Smooth muscle cell (in vitro differentiated cells): Measurements from ENCODE around the gene WT1. TPM values are rescaled to one million over a fixed set of nuclear protein-coding genes. Genes with fewer than 3 reads are reported as not detected.

Source experiments
- DNase-seq: peaks from one replicate; lab custom pipeline; 2025; ENCODE audit not compliant: unreplicated experiment; lab: John Stamatoyannopoulos, UW
- H2AFZ ChIP-seq: fragments of 200-600 bp; sonication (generic); 2 replicates; pipeline ENCODE4 v1.6.0; 2016; ENCODE audit warnings: antibody characterized with exemption, low read depth, mild to moderate bottlenecking
- H3F3A ChIP-seq: fragments of 200-600 bp; sonication (generic); 2 replicates; pipeline ENCODE4 v1.6.0; 2017; ENCODE audit warnings: antibody characterized with exemption, low read depth
- H3K27ac ChIP-seq: fragments of 200-600 bp; sonication (generic); 2 replicates; pipeline ENCODE4 v1.5.1; 2016; ENCODE audit warnings: low read depth, mild to moderate bottlenecking
- H3K27me3 ChIP-seq: fragments of 200-600 bp; sonication (generic); 2 replicates; pipeline ENCODE4 v1.6.1; 2016; ENCODE audit warnings: low read depth, mild to moderate bottlenecking
- H3K36me3 ChIP-seq: fragments of 200-600 bp; sonication (generic); 2 replicates; pipeline ENCODE4 v1.5.1; 2016; ENCODE audit warnings: low read depth
- H3K4me1 ChIP-seq: fragments of 200-600 bp; sonication (generic); 2 replicates; pipeline ENCODE4 v1.5.1; 2016; ENCODE audit warnings: low read depth
- H3K4me2 ChIP-seq: fragments of 200-600 bp; sonication (generic); 2 replicates; pipeline ENCODE4 v1.6.0; 2016; ENCODE audit warnings: mild to moderate bottlenecking
- H3K4me3 ChIP-seq: fragments of 200-600 bp; sonication (generic); 2 replicates; pipeline ENCODE4 v1.5.1; 2016; ENCODE audit warnings: mild to moderate bottlenecking
- H3K79me2 ChIP-seq: fragments of 200-600 bp; sonication (generic); 2 replicates; pipeline ENCODE4 v1.6.0; 2016; ENCODE audit warnings: low read depth, mild to moderate bottlenecking
- H3K9ac ChIP-seq: fragments of 200-600 bp; sonication (generic); 2 replicates; pipeline ENCODE4 v1.6.0; 2016; ENCODE audit warnings: low read depth
- H3K9me3 ChIP-seq: fragments of 200-600 bp; sonication (generic); replicated peaks from 2 replicates; pipeline ENCODE4 v1.5.1; 2016; ENCODE audit warnings: low read depth
- H4K20me1 ChIP-seq: fragments of 200-600 bp; sonication (generic); 2 replicates; pipeline ENCODE4 v1.6.0; 2016; ENCODE audit warnings: low read depth
- CTCF ChIP-seq: fragments of 200-600 bp; sonication (generic); IDR thresholded peaks from 2 replicates; pipeline ENCODE4 v1.5.1; 2017; ENCODE audit warnings: borderline replicate concordance, mild to moderate bottlenecking, antibody characterized with exemption; ENCODE audit not compliant: insufficient read depth, poor library complexity, severe bottlenecking
- WGBS: methylation state at CpG from one replicate; pipeline ENCODE4 v1.1.7; 2016; ENCODE audit warnings: low lambda C conversion rate; 5-methylcytosine and 5-hydroxymethylcytosine counted together
- polyA plus RNA-seq: library from polyadenylated mRNA; unstranded; fragments of >200 nt; fragmentation: Nextera tagmentation; extraction: Ambion mirVana; gene quantifications from 2 replicates; pipeline ENCODE4 v1.2.1, GENCODE V29; 2016
- total RNA-seq: library from RNA; depleted of rRNA; stranded (reverse); fragments of >200 nt; gene quantifications from 2 replicates; pipeline ENCODE4 v1.2.3, GENCODE V29; 2014

The WT1 gene
- total and polyA plus RNA-seq, 2 experiments from 2014 or later: not detected

- peaks cover 18% of the 10 kb centered on the region for H3K4me1 ChIP-seq
- WGBS: 8% methylated on average over 46 of the region's 46 CpGs
- peaks cover 100% of the 10 kb centered on the region for H3K27me3 ChIP-seq
- no peak overlapping the region for H3K9ac ChIP-seq
- H3F3A ChIP-seq: no peaks in the 10 kb centered on the region
- no peak for DNase-seq
- H3K36me3 ChIP-seq: no peaks in the 10 kb centered on the region
- no peaks in the 10 kb centered on the region for H4K20me1 ChIP-seq
- no peaks in the 10 kb centered on the region for H3K79me2 ChIP-seq
- TF ChIP-seq CTCF: no peak
- no peaks in the 10 kb centered on the region for H3K9me3 ChIP-seq
- H3K4me2 ChIP-seq: peak overlapping the region; percentile 67
- no peak overlapping the region for H3K27ac ChIP-seq
- H3K4me3 ChIP-seq: peak overlapping the region; percentile 24
- no peak overlapping the region for H2AFZ ChIP-seq
Measured at GRCh38 chr11:32433101-32433913, 2.0 kb downstream of the WT1 start.

GRCh38 chr11:32432565-32432964, 2.8 kb downstream of the WT1 start:
- H3K27ac ChIP-seq: no peak overlapping the region
- H3F3A ChIP-seq: no peaks in the 10 kb centered on the region
- H3K4me2 ChIP-seq: no peak overlapping the region
- DNase-seq: no peak
- H3K79me2 ChIP-seq: no peaks in the 10 kb centered on the region
- peaks cover 100% of the 10 kb centered on the region for H3K27me3 ChIP-seq
- no peaks in the 10 kb centered on the region for H3K36me3 ChIP-seq
- WGBS: 12% methylated on average over 8 of the region's 8 CpGs
- H2AFZ ChIP-seq: no peak overlapping the region
- H3K4me1 ChIP-seq: peaks cover 22% of the 10 kb centered on the region
- no peak overlapping the region for H3K9ac ChIP-seq
- H4K20me1 ChIP-seq: no peaks in the 10 kb centered on the region
- no peak for TF ChIP-seq CTCF
- no peaks in the 10 kb centered on the region for H3K9me3 ChIP-seq
- H3K4me3 ChIP-seq: no peak overlapping the region

- Histone ChIP-seq H3K9me3 (no peaks in the 10 kb centered on the region), H3K4me2 (peak overlapping the region; percentile 61), H3K4me3 (no peak overlapping the region), H3K4me1 (peaks cover 29% of the 10 kb centered on the region), H3K27ac (no peak overlapping the region), H3K27me3 (peaks cover 100% of the 10 kb centered on the region), H3K79me2 (no peaks in the 10 kb centered on the region), H3F3A (no peaks in the 10 kb centered on the region), H3K36me3 (no peaks in the 10 kb centered on the region), H2AFZ (no peak overlapping the region), H4K20me1 (no peaks in the 10 kb centered on the region), H3K9ac (no peak overlapping the region)
- 6% methylated on average over 57 of the region's 59 CpGs for WGBS
- no peak for DNase-seq
- no peak for TF ChIP-seq CTCF
Measured at GRCh38 chr11:32430568-32431381, 4.6 kb downstream of the WT1 start.
